Measurements from ENCODE around the gene INCA1. TPM values are rescaled to one million over a fixed set of nuclear protein-coding genes. Genes with fewer than 3 reads are reported as not detected.
A peak's percentile ranks its signal among the peaks of the same experiment; 100 is the strongest.

Gene INCA1
- total and polyA plus RNA-seq, 2 of the 13 experiments (the other 11 are each of a cell fraction or from before 2014, with no cell fraction given): 0.93 to 2.6 TPM

DNA sequence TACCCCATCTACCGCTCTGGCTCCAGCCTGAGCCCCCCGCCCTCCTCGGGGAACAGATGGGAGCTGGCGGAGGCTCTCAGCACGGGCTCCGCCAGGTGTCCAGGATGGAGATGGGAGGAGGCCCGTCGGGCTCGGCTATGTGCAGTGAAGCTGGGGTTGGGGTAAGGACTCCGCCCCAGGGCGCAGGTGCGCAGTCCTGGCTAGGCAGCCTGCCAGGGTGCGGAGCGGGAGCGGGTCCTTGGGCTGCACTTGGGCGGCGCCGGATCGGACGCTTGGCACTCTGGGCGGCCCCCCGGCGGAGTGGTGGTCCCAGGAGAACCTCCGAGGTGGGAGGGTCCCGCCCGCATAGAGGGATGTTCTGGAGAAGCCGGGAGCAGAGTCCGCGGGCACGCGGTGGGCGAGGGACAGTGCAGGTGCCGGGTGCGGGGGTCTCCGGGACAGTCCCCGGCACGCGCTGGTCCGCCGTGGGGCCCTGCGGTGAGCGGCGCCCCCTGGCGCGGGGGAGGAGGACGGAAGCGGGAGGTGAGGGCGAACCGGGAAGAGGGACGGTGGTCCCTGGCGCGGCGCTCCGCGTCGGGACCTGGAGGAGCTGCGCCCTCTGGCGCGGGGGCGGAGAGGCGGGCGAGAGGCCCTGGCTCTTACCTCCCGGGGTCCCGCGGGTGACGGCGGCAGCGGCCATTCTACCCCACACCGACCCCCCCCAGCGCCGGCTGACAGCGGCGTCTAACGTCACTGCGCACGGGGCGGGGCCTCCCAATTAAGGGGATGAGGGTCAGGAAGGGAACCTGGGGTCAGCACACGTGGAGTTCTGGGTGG, 10.2 kb downstream of the INCA1 start, which contains the start of gene CAMTA2 (continued):
- peak; percentile 82 for TF ChIP-seq XRCC5 (optimal IDR thresholded peaks at IDR 0.05; ENCODE audit: low read length)
- TF ChIP-seq ZBTB46 (CRISPR knock-in tag; IDR thresholded peaks at IDR 0.05; ENCODE audit: borderline replicate concordance): no peak
- peak; percentile 99 for TF ChIP-seq HMGXB4 (CRISPR knock-in tag; IDR thresholded peaks at IDR 0.05; ENCODE audit: borderline replicate concordance in 1 of 2, low read depth in 1 of 2)
- peak; percentile 82 for TF ChIP-seq ZNF790 (CRISPR knock-in tag; IDR thresholded peaks at IDR 0.05; ENCODE audit: borderline replicate concordance)
- peak; percentile 25; the same call in 1 of the 2 replicates for TF ChIP-seq RARA (CRISPR knock-in tag; IDR thresholded peaks at IDR 0.05)
- TF ChIP-seq ZNF234 (CRISPR knock-in tag; conservative IDR thresholded peaks at IDR 0.05): peak; percentile 82; the same call in 1 of the 2 replicates
- TF ChIP-seq SSRP1 (CRISPR knock-in tag; IDR thresholded peaks at IDR 0.05): 0 out of 2 replicates have a peak, but pooled peaks have one; percentile 50
- TF ChIP-seq ZNF260 (CRISPR knock-in tag; IDR thresholded peaks at IDR 0.05; ENCODE audit: borderline replicate concordance, low read depth): no peak
- TF ChIP-seq REPIN1 (CRISPR knock-in tag; IDR thresholded peaks at IDR 0.05; ENCODE audit: borderline replicate concordance, low read depth): peak; percentile 85; the same call in 1 of the 2 replicates
- peak; percentile 51; the same call in 1 of the 2 replicates for TF ChIP-seq ZNF468 (CRISPR knock-in tag; IDR thresholded peaks at IDR 0.05)
- TF ChIP-seq HNRNPL (IDR thresholded peaks at IDR 0.05; ENCODE audit: low read depth, low read length): 0 out of 2 replicates have a peak, but pooled peaks have one; percentile 36
- TF ChIP-seq TAF1 (CRISPR knock-in tag; IDR thresholded peaks at IDR 0.05): peak; percentile 73
- TF ChIP-seq GPN1 (CRISPR knock-in tag; IDR thresholded peaks at IDR 0.05; ENCODE audit: borderline replicate concordance): no peak
- TF ChIP-seq ZNF33B (CRISPR knock-in tag; IDR thresholded peaks at IDR 0.05): peak; percentile 9; the same call in 1 of the 2 replicates
- peak; percentile 80 for TF ChIP-seq TBX2 (CRISPR knock-in tag; IDR thresholded peaks at IDR 0.05; ENCODE audit: borderline replicate concordance)
- no peak for TF ChIP-seq RARG (CRISPR knock-in tag; IDR thresholded peaks at IDR 0.05; ENCODE audit: low read depth)
- peak; percentile 93 for TF ChIP-seq ZNF547 (CRISPR knock-in tag; IDR thresholded peaks at IDR 0.05)
- peak; percentile 44; the same call in 1 of the 2 replicates for TF ChIP-seq ISL2 (CRISPR knock-in tag; IDR thresholded peaks at IDR 0.05)
- TF ChIP-seq HNRNPUL1 (IDR thresholded peaks at IDR 0.05; ENCODE audit: low read depth, low read length): peak; percentile 31; the same call in 1 of the 2 replicates
- TF ChIP-seq CBFB (CRISPR knock-in tag; IDR thresholded peaks at IDR 0.05): peak; percentile 75; the same call in 1 of the 2 replicates
- TF ChIP-seq SP4 (CRISPR knock-in tag; IDR thresholded peaks at IDR 0.05): peak; percentile 60; the same call in 1 of the 2 replicates
- TF ChIP-seq, protein P1, sequence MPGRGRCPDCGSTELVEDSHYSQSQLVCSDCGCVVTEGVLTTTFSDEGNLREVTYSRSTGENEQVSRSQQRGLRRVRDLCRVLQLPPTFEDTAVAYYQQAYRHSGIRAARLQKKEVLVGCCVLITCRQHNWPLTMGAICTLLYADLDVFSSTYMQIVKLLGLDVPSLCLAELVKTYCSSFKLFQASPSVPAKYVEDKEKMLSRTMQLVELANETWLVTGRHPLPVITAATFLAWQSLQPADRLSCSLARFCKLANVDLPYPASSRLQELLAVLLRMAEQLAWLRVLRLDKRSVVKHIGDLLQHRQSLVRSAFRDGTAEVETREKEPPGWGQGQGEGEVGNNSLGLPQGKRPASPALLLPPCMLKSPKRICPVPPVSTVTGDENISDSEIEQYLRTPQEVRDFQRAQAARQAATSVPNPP (CRISPR knock-in tag; IDR thresholded peaks at IDR 0.05): 0 out of 2 replicates have a peak, but pooled peaks have one; percentile 22
- peak; percentile 70 for TF ChIP-seq CREB1 (IDR thresholded peaks at IDR 0.05)
- TF ChIP-seq CREB1 (CRISPR knock-in tag; IDR thresholded peaks at IDR 0.05): peak; percentile 79

All from HepG2 (cell line).